Vagina (tissue), 2 donors: ENCODE data around the gene ZBTB42. TPM values are rescaled to one million over a fixed set of nuclear protein-coding genes. Genes with fewer than 3 reads are reported as not detected.
A peak's percentile ranks its signal among the peaks of the same experiment; 100 is the strongest.

Experiments used
- DNase-seq, 2 donors: peaks; one replicate each; pipeline ENCODE4 v3.0.0-alpha.2; 2017; ENCODE audit errors: extremely low spot score in 2 of 2
- H3K27ac ChIP-seq: fragments of 200-600 bp; sonication (generic); one replicate; pipeline ENCODE4 v1.5.1; 2019
- H3K27me3 ChIP-seq: fragments of 200-600 bp; sonication (generic); one replicate; pipeline ENCODE4 v1.5.1; 2019
- H3K36me3 ChIP-seq, 2 donors: fragments of 200-600 bp; sonication (generic); one replicate each; pipeline ENCODE4 v1.5.1; 2017 to 2019
- H3K4me1 ChIP-seq: fragments of 200-600 bp; sonication (generic); one replicate; pipeline ENCODE4 v1.5.1; 2019
- H3K4me3 ChIP-seq, 2 donors: fragments of 200-600 bp; sonication (generic); 1 replicate in 1 of 2; 2 replicates in 1 of 2; pipeline ENCODE4 v1.5.1; 2016 to 2019
- H3K9me3 ChIP-seq: fragments of 200-600 bp; sonication (generic); one replicate; pipeline ENCODE4 v1.5.1; 2019
- POLR2A ChIP-seq, 2 donors: fragments of 450-650 bp; IDR thresholded peaks; one replicate each; pipeline ENCODE4 v1.6.1; 2017; ENCODE audit warnings: antibody characterized with exemption in 2 of 2, mild to moderate bottlenecking in 2 of 2, moderate library complexity in 2 of 2
- POLR2AphosphoS5 ChIP-seq, 2 donors: sonication (generic); formaldehyde crosslinking; IDR thresholded peaks; one replicate each; pipeline ENCODE4 v1.9.0; 2017; ENCODE audit warnings: antibody characterized with exemption in 2 of 2, mild to moderate bottlenecking in 2 of 2, low read depth in 1 of 2; ENCODE audit not compliant: insufficient read depth in 1 of 2
- intact Hi-C: fragments of 100-400 bp; cut with DNase I; formaldehyde crosslinking; loops from one replicate; pipeline ENCODE4 v1.15.1; 2023
- total RNA-seq: library from RNA; depleted of rRNA; stranded (reverse); fragments of >200 nt; gene quantifications from one replicate; pipeline ENCODE4 v1.2.3, GENCODE V29; 2016
- TF ChIP-seq, protein P1 (sequence below), 3 experiments: fragments of 450-650 bp in 2 of 3; fragments of 200-600 bp in 1 of 3; sonication (generic) in 1 of 3; IDR thresholded peaks; one replicate each; pipeline ENCODE4 v1.5.1; 2017 to 2019; ENCODE audit warnings: antibody characterized with exemption in 3 of 3, mild to moderate bottlenecking in 2 of 3, moderate library complexity in 2 of 3

The ZBTB42 gene
- total RNA-seq, 1 donor from 2014 or later = 7.6 TPM

DNA sequence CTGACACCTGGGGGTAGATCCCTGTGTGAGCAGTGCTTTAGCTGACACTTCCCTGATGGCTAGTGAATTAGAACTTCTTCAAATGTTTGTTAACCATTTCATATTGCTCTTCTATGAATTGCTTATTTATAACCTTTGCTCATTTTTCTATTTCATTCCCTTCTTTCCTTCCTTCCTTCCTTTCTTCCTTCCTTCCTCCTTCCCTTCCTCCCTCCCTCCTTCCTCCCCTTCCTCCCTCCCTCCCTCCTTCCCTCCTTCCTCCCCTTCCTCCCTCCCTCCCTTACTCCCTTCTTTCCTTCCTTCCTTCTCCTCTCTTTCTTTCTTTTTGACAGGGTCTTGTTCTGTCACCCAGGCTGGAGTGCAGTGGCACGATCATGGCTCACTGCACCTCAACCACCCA is 40.8 kb downstream of the ZBTB42 start:
- no peak for DNase-seq
- H3K4me3 ChIP-seq = no peak overlapping the region
- peaks cover 20% of the 10 kb centered on the region for H3K4me1 ChIP-seq
- H3K9me3 ChIP-seq = no peaks in the 10 kb centered on the region
- H3K27me3 ChIP-seq = peaks cover 3% of the 10 kb centered on the region
- TF ChIP-seq POLR2AphosphoS5 (IDR thresholded peaks at IDR 0.05; ENCODE audit: insufficient read depth in 1 of 2, low read depth in 1 of 2) (no peak), POLR2A (IDR thresholded peaks at IDR 0.05) (no peak)
- TF ChIP-seq, protein P1, sequence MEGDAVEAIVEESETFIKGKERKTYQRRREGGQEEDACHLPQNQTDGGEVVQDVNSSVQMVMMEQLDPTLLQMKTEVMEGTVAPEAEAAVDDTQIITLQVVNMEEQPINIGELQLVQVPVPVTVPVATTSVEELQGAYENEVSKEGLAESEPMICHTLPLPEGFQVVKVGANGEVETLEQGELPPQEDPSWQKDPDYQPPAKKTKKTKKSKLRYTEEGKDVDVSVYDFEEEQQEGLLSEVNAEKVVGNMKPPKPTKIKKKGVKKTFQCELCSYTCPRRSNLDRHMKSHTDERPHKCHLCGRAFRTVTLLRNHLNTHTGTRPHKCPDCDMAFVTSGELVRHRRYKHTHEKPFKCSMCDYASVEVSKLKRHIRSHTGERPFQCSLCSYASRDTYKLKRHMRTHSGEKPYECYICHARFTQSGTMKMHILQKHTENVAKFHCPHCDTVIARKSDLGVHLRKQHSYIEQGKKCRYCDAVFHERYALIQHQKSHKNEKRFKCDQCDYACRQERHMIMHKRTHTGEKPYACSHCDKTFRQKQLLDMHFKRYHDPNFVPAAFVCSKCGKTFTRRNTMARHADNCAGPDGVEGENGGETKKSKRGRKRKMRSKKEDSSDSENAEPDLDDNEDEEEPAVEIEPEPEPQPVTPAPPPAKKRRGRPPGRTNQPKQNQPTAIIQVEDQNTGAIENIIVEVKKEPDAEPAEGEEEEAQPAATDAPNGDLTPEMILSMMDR (IDR thresholded peaks at IDR 0.05) = no peak
- intact Hi-C loops = no loop called here
- no peaks in the 10 kb centered on the region for H3K36me3 ChIP-seq
- no peak overlapping the region for H3K27ac ChIP-seq

DNA sequence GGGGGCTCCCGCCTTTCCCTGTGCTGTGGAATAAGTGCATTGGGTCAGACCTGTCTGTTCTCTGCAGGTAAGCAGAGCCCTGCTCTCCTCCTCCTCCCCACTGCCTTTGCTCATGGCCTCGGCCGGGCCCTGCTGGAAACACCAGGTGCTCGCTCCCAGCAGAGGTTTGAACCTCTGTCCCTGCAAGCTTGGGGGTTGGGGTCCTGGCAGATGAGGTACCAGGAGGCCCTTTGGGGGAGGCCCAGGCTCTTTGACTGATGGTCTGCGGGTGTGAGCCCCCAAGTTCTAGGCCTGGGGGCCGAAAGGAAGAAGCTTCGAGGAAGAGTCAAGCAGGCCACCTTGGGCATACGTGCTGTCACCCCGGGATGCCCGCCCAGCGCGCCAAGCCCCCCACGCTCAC is 42.1 kb downstream of the ZBTB42 start:
- DNase-seq = no peak

DNA sequence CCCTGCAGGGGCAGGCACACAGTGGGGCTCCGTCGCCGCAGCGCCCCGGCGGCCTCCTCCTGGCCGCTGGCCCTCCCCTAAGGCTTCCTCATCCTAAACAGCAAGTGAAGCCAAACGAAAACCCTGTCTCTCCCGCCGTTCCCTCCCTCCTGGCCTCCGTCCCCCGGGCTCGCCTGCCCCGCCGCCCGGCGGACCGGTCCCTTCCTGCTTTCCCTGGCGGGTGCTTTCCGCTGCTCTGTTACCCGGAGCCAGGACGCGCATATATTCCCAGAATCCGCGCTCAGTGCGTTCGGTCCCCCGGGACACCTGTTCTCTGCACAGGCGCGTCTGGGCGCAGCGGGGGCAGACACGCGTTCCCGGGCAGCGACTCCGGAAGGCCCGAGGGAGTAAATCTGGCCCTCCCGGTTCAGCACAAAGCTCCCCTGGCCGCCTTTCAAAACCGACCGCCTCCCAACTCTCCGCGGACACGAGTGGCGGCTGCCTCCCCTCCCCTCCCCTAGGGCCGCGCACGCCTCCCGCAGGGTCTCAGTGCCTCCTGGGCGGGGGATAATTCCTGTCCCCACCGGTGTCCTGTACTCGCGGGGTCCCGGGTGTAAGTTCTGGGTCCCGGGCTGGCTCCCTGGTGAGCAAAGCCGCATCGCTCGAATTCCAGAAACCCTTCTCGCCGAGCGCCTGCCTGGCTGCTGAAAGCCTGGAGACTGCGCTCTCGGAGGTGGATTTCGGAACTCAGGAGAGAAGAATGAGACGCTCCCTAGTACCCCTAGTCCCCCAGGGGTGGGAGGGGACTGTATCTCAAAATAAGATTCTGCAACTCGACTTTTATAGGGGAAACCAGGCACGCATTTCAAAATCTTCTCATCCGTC is 42.8 kb downstream of the ZBTB42 start:
- Histone ChIP-seq H3K4me3 (peak overlapping the region; percentile 39 to 41), H3K27me3 (peaks cover 3% of the 10 kb centered on the region), H3K36me3 (no peaks in the 10 kb centered on the region), H3K9me3 (no peaks in the 10 kb centered on the region), H3K27ac (no peak overlapping the region), H3K4me1 (peaks cover 20% of the 10 kb centered on the region)
- no peak for DNase-seq
- TF ChIP-seq POLR2A (IDR thresholded peaks at IDR 0.05) = no peak
- no peak for TF ChIP-seq POLR2AphosphoS5 (IDR thresholded peaks at IDR 0.05; ENCODE audit: insufficient read depth in 1 of 2, low read depth in 1 of 2)
- TF ChIP-seq, protein P1 (IDR thresholded peaks at IDR 0.05) = no peak
- intact Hi-C loops = no loop called here

More for the DNA sequence above, 42.1 kb downstream of the ZBTB42 start:
- H3K9me3 ChIP-seq = no peaks in the 10 kb centered on the region
- peaks cover 20% of the 10 kb centered on the region for H3K4me1 ChIP-seq
- peaks cover 3% of the 10 kb centered on the region for H3K27me3 ChIP-seq
- no peak overlapping the region for H3K27ac ChIP-seq
- peak overlapping the region; percentile 39 to 41 for H3K4me3 ChIP-seq
- intact Hi-C loops = no loop called here
- TF ChIP-seq, protein P1 (IDR thresholded peaks at IDR 0.05) = no peak
- TF ChIP-seq POLR2AphosphoS5 (IDR thresholded peaks at IDR 0.05; ENCODE audit: insufficient read depth in 1 of 2, low read depth in 1 of 2) (no peak), POLR2A (IDR thresholded peaks at IDR 0.05) (no peak)
- H3K36me3 ChIP-seq = no peaks in the 10 kb centered on the region

DNA sequence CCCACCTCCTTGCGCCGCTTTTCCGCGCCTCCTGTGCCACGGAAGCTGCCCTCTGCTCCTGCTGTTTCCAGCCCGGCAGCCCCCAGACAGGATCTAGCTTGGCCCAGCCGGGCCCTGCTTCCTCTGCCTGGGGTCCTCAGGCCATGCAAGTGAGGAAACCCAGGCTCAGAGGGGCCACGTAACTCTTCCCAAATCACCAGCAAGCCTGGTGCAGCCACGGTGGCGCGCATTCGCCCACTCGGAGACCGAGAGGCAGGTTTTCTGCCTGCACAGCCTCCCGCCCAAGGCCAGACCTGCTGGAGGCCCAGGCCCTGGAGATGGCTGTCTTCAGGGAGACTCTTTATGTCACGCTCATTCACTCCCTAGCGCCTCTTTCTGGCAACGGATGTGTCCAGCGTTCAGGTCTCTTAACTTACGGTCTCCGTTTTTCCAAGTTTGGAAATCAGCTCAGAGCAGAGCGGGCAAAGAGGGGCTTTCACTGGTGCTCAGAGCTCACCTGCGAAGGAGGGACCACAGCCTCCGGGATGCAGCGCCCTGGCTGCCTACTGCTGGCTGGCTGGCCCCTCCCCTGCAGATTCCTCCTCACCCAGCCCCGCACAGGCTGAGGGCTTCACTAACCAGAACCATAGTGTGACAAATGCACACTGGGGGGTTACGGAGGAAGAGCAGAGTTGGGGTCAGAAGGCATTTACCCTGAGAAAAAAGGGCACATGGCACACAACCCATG is 43.6 kb downstream of the ZBTB42 start:
- H3K36me3 ChIP-seq = no peaks in the 10 kb centered on the region
- no peaks in the 10 kb centered on the region for H3K9me3 ChIP-seq
- TF ChIP-seq POLR2A (IDR thresholded peaks at IDR 0.05) = no peak
- TF ChIP-seq, protein P1 (IDR thresholded peaks at IDR 0.05) = no peak
- TF ChIP-seq POLR2AphosphoS5 (IDR thresholded peaks at IDR 0.05; ENCODE audit: insufficient read depth in 1 of 2, low read depth in 1 of 2) = no peak
- H3K27me3 ChIP-seq = peaks cover 3% of the 10 kb centered on the region
- DNase-seq = no peak
- no peak overlapping the region for H3K27ac ChIP-seq
- H3K4me1 ChIP-seq = peaks cover 20% of the 10 kb centered on the region
- intact Hi-C loops = no loop called here
- H3K4me3 ChIP-seq = peak overlapping the region; percentile 39 to 41
